IMR-90 (cell line): ENCODE data around the gene CADM1.

Experiments used
- BHLHE40 ChIP-seq: fragments of 150-350 bp; IDR thresholded peaks from 2 replicates; pipeline ENCODE4 v1.6.1; 2016; ENCODE audit warnings: mild to moderate bottlenecking, low read depth, low read length
- CEBPB ChIP-seq: IDR thresholded peaks from 2 replicates; pipeline ENCODE4 v1.6.1; 2012; ENCODE audit warnings: low read depth, low read length, improper control_type of control experiment
- CHD1 ChIP-seq: IDR thresholded peaks from 2 replicates; pipeline ENCODE4 v1.6.1; 2012; ENCODE audit warnings: low read depth, low read length, improper control_type of control experiment
- FOS ChIP-seq: fragments of 150-350 bp; IDR thresholded peaks from 2 replicates; pipeline ENCODE4 v1.6.1; 2016; ENCODE audit warnings: low read depth, low read length
- MAFK ChIP-seq: IDR thresholded peaks from 2 replicates; pipeline ENCODE4 v1.6.1; 2012; ENCODE audit warnings: low read depth, low read length, improper control_type of control experiment
- MAZ ChIP-seq: IDR thresholded peaks from 2 replicates; pipeline ENCODE4 v1.6.1; 2012; ENCODE audit warnings: low read depth, mild to moderate bottlenecking, low read length, improper control_type of control experiment, moderate library complexity, borderline replicate concordance
- MXI1 ChIP-seq: IDR thresholded peaks from 2 replicates; pipeline ENCODE4 v1.6.1; 2012; ENCODE audit warnings: low read depth, mild to moderate bottlenecking, low read length, moderate library complexity, borderline replicate concordance
- POLR2A ChIP-seq: IDR thresholded peaks from 2 replicates; pipeline ENCODE4 v1.6.1; 2012; ENCODE audit warnings: mild to moderate bottlenecking, low read depth, low read length
- RAD21 ChIP-seq: IDR thresholded peaks from 2 replicates; pipeline ENCODE4 v1.6.1; 2012; ENCODE audit warnings: low read length, improper control_type of control experiment
- RFX5 ChIP-seq: IDR thresholded peaks from 2 replicates; pipeline ENCODE4 v1.8.0; 2012; ENCODE audit warnings: low read depth, mild to moderate bottlenecking, low read length, moderate library complexity
- SMC3 ChIP-seq: fragments of 150-350 bp; IDR thresholded peaks from 2 replicates; pipeline ENCODE4 v1.6.1; 2016; ENCODE audit warnings: low read depth, mild to moderate bottlenecking, antibody characterized with exemption, low read length, moderate library complexity
- TF ChIP-seq, protein P1 (sequence below): conservative IDR thresholded peaks from 2 replicates; pipeline ENCODE4 v1.5.1; 2012; ENCODE audit warnings: mild to moderate bottlenecking, low read depth, low read length, improper control_type of control experiment
- TF ChIP-seq, protein P2 (sequence below): fragments of 150-350 bp; IDR thresholded peaks from 2 replicates; pipeline ENCODE4 v1.6.1; 2017; ENCODE audit warnings: mild to moderate bottlenecking, antibody characterized with exemption, low read length, low read depth
- TF ChIP-seq, protein P3 (sequence below): fragments of 150-350 bp; IDR thresholded peaks from 2 replicates; pipeline ENCODE4 v1.6.1; 2016; ENCODE audit warnings: low read depth, mild to moderate bottlenecking, low read length, moderate library complexity, borderline replicate concordance

DNA sequence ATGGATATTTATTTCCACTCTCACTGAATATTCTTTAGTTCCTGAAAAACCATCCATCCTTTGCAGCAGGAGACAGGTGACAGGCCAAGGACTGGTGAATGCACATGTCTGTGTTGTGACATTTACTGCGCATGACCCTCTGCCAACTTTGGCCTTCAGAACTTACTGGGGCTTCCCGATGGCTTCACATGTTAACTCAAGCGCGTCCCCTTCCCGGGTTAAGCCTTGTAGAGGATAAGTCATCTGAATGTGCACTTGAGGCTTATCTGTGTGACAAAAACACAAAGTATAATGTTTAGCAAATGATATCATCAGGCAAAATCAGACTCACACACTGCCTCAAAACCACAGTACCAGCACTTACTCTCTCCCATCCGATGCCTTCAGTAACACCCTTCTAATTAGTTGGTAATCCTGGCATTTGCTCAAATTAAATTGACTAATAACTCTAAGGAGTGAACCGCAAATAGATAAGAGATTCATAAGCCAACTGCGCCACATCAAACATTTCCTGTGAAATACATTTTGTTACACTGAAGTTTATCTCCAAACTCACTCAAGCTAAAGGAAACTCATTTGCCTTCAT, 286.4 kb downstream of the CADM1 start:
- TF ChIP-seq, protein P1, sequence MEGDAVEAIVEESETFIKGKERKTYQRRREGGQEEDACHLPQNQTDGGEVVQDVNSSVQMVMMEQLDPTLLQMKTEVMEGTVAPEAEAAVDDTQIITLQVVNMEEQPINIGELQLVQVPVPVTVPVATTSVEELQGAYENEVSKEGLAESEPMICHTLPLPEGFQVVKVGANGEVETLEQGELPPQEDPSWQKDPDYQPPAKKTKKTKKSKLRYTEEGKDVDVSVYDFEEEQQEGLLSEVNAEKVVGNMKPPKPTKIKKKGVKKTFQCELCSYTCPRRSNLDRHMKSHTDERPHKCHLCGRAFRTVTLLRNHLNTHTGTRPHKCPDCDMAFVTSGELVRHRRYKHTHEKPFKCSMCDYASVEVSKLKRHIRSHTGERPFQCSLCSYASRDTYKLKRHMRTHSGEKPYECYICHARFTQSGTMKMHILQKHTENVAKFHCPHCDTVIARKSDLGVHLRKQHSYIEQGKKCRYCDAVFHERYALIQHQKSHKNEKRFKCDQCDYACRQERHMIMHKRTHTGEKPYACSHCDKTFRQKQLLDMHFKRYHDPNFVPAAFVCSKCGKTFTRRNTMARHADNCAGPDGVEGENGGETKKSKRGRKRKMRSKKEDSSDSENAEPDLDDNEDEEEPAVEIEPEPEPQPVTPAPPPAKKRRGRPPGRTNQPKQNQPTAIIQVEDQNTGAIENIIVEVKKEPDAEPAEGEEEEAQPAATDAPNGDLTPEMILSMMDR = no peak
- TF ChIP-seq SMC3 (no peak), MAFK (no peak), CEBPB (no peak), POLR2A (no peak), MAZ (no peak), CHD1 (no peak), RAD21 (no peak), RFX5 (no peak), BHLHE40 (no peak), MXI1 (no peak), FOS (no peak)
- TF ChIP-seq, protein P2, sequence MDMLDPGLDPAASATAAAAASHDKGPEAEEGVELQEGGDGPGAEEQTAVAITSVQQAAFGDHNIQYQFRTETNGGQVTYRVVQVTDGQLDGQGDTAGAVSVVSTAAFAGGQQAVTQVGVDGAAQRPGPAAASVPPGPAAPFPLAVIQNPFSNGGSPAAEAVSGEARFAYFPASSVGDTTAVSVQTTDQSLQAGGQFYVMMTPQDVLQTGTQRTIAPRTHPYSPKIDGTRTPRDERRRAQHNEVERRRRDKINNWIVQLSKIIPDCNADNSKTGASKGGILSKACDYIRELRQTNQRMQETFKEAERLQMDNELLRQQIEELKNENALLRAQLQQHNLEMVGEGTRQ = no peak
- TF ChIP-seq, protein P3, sequence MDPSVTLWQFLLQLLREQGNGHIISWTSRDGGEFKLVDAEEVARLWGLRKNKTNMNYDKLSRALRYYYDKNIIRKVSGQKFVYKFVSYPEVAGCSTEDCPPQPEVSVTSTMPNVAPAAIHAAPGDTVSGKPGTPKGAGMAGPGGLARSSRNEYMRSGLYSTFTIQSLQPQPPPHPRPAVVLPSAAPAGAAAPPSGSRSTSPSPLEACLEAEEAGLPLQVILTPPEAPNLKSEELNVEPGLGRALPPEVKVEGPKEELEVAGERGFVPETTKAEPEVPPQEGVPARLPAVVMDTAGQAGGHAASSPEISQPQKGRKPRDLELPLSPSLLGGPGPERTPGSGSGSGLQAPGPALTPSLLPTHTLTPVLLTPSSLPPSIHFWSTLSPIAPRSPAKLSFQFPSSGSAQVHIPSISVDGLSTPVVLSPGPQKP = no peak
